ENCODE results near the gene SCTR.

Gene SCTR

GRCh38 chr2:119463990-119464389, 60.3 kb downstream of the SCTR start:
- Histone ChIP-seq H3K27ac (replicated peaks) (no peak overlapping the region), H3K27me3 (ENCODE audit: insufficient read depth, poor library complexity, severe bottlenecking) (no peaks in the 10 kb centered on the region), H3K4me3 (replicated peaks; ENCODE audit: insufficient read depth, low read length) (no peak overlapping the region)
- no peak for DNase-seq (ENCODE audit: low read depth in 1 of 2, low spot score in 1 of 2)
- no peak for TF ChIP-seq REST (IDR thresholded peaks at IDR 0.05; ENCODE audit: insufficient replicate concordance, low read depth)
- no peak for TF ChIP-seq CTCF (IDR thresholded peaks at IDR 0.05; ENCODE audit: insufficient read depth, low read length)
- no peak for TF ChIP-seq SPI1 (IDR thresholded peaks at IDR 0.05; ENCODE audit: borderline replicate concordance, low read depth)
- no peak for TF ChIP-seq POLR2AphosphoS5 (IDR thresholded peaks at IDR 0.05; ENCODE audit: low read depth)
- no peak for TF ChIP-seq GABPA (IDR thresholded peaks at IDR 0.05; ENCODE audit: low read depth)

GRCh38 chr2:119463136-119463535, 61.1 kb downstream of the SCTR start:
- no peak for TF ChIP-seq POLR2AphosphoS5 (IDR thresholded peaks at IDR 0.05; ENCODE audit: low read depth)
- TF ChIP-seq SPI1 (IDR thresholded peaks at IDR 0.05; ENCODE audit: borderline replicate concordance, low read depth), result no peak
- no peak for TF ChIP-seq GABPA (IDR thresholded peaks at IDR 0.05; ENCODE audit: low read depth)
- TF ChIP-seq REST (IDR thresholded peaks at IDR 0.05; ENCODE audit: insufficient replicate concordance, low read depth), result no peak
- no peak for TF ChIP-seq CTCF (IDR thresholded peaks at IDR 0.05; ENCODE audit: insufficient read depth, low read length)
- H3K4me3 ChIP-seq (replicated peaks; ENCODE audit: insufficient read depth, low read length), result no peak overlapping the region
- no peaks in the 10 kb centered on the region for H3K27me3 ChIP-seq (ENCODE audit: insufficient read depth, poor library complexity, severe bottlenecking)
- H3K27ac ChIP-seq (replicated peaks), result no peak overlapping the region
- DNase-seq (ENCODE audit: low read depth in 1 of 2, low spot score in 1 of 2), result no peak

- TF ChIP-seq SPI1 (IDR thresholded peaks at IDR 0.05; ENCODE audit: borderline replicate concordance, low read depth) (no peak), CTCF (IDR thresholded peaks at IDR 0.05; ENCODE audit: insufficient read depth, low read length) (no peak)
- Histone ChIP-seq H3K27me3 (ENCODE audit: insufficient read depth, poor library complexity, severe bottlenecking) (no peaks in the 10 kb centered on the region), H3K27ac (replicated peaks) (no peak overlapping the region), H3K4me3 (replicated peaks; ENCODE audit: insufficient read depth, low read length) (no peak overlapping the region)
- no peak for DNase-seq (ENCODE audit: low read depth in 1 of 2, low spot score in 1 of 2)
Measured at GRCh38 chr2:119462574-119462973, 61.7 kb downstream of the SCTR start.

GRCh38 chr2:119461811-119462210, 62.5 kb downstream of the SCTR start:
- no peak overlapping the region for H3K4me3 ChIP-seq (replicated peaks; ENCODE audit: insufficient read depth, low read length)
- no peak for TF ChIP-seq GABPA (IDR thresholded peaks at IDR 0.05; ENCODE audit: low read depth)
- H3K27ac ChIP-seq (replicated peaks), result no peak overlapping the region
- no peaks in the 10 kb centered on the region for H3K27me3 ChIP-seq (ENCODE audit: insufficient read depth, poor library complexity, severe bottlenecking)
- no peak for DNase-seq (ENCODE audit: low read depth in 1 of 2, low spot score in 1 of 2)
